Thyroid gland (tissue), 4 donors: ENCODE data around the gene BOK.

ENCODE experiments used
- POLR2A ChIP-seq, 2 donors: fragments of 450-650 bp; IDR thresholded peaks; one replicate each; pipeline ENCODE4 v1.6.1; 2017; ENCODE audit warnings: antibody characterized with exemption in 2 of 2, mild to moderate bottlenecking in 2 of 2, moderate library complexity in 1 of 2
- TF ChIP-seq, protein P1 (sequence below), 6 experiments: fragments of 200-600 bp in 3 of 6; fragments of 450-650 bp in 3 of 6; sonication (generic) in 3 of 6; IDR thresholded peaks; one replicate each; pipeline ENCODE4 v1.5.1; 2016 to 2019; ENCODE audit warnings: antibody characterized with exemption in 6 of 6, mild to moderate bottlenecking in 2 of 6, inconsistent platforms in 1 of 6, moderate library complexity in 1 of 6

GRCh38 chr2:241540771-241541561 lies 17.6 kb upstream of the BOK start:
- TF ChIP-seq, protein P1, sequence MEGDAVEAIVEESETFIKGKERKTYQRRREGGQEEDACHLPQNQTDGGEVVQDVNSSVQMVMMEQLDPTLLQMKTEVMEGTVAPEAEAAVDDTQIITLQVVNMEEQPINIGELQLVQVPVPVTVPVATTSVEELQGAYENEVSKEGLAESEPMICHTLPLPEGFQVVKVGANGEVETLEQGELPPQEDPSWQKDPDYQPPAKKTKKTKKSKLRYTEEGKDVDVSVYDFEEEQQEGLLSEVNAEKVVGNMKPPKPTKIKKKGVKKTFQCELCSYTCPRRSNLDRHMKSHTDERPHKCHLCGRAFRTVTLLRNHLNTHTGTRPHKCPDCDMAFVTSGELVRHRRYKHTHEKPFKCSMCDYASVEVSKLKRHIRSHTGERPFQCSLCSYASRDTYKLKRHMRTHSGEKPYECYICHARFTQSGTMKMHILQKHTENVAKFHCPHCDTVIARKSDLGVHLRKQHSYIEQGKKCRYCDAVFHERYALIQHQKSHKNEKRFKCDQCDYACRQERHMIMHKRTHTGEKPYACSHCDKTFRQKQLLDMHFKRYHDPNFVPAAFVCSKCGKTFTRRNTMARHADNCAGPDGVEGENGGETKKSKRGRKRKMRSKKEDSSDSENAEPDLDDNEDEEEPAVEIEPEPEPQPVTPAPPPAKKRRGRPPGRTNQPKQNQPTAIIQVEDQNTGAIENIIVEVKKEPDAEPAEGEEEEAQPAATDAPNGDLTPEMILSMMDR (IDR thresholded peaks at IDR 0.05), result no peak
- TF ChIP-seq POLR2A (IDR thresholded peaks at IDR 0.05), result no peak
